Endodermal cell (in vitro differentiated cells): Measurements from ENCODE around the gene IL22RA2. TPM values are rescaled to one million over a fixed set of nuclear protein-coding genes. Genes with fewer than 3 reads are reported as not detected.

ENCODE experiments used
- DNase-seq: peaks from one replicate; pipeline ENCODE4 v3.0.0-alpha.2; 2017
- H3K27ac ChIP-seq: 2 replicates; pipeline ENCODE4 v1.5.1; 2013; ENCODE audit warnings: mild to moderate bottlenecking, low read depth, low read length, moderate library complexity
- H3K27me3 ChIP-seq: 2 replicates; pipeline ENCODE4 v1.6.1; 2013; ENCODE audit warnings: mild to moderate bottlenecking, low read length, moderate library complexity; ENCODE audit not compliant: insufficient read depth, control insufficient read depth, poor library complexity, severe bottlenecking
- H3K36me3 ChIP-seq: 2 replicates; pipeline ENCODE4 v1.7.0; 2013; ENCODE audit warnings: mild to moderate bottlenecking, low read length, moderate library complexity; ENCODE audit not compliant: control insufficient read depth, insufficient read depth
- H3K4me1 ChIP-seq: one replicate; pipeline ENCODE4 v1.7.0; 2013; ENCODE audit warnings: low read length; ENCODE audit not compliant: control insufficient read depth, insufficient read depth
- H3K4me3 ChIP-seq: 2 replicates; pipeline ENCODE4 v1.5.1; 2013; ENCODE audit warnings: mild to moderate bottlenecking, low read length, moderate library complexity
- H3K9ac ChIP-seq: 2 replicates; pipeline ENCODE4 v1.6.1; 2013; ENCODE audit warnings: mild to moderate bottlenecking, low read length, moderate library complexity; ENCODE audit not compliant: poor library complexity, severe bottlenecking; ENCODE audit errors: extremely low read depth
- H3K9me3 ChIP-seq: 2 replicates; pipeline ENCODE4 v1.6.1; 2013; ENCODE audit warnings: mild to moderate bottlenecking, low read length, moderate library complexity; ENCODE audit not compliant: control insufficient read depth
- H3K27ac Mint-ChIP-seq: 2 replicates; pipeline ENCODE4 v1.8.0; 2020; ENCODE audit warnings: mixed read lengths
- H3K27me3 Mint-ChIP-seq: 2 replicates; pipeline ENCODE4 v1.8.0; 2021; ENCODE audit warnings: mild to moderate bottlenecking, mixed read lengths; ENCODE audit not compliant: insufficient read depth
- H3K36me3 Mint-ChIP-seq: 2 replicates; pipeline ENCODE4 v1.8.0; 2020; ENCODE audit warnings: low read depth, mixed read lengths
- H3K4me1 Mint-ChIP-seq: 2 replicates; pipeline ENCODE4 v1.8.0; 2020; ENCODE audit warnings: mixed read lengths
- H3K4me3 Mint-ChIP-seq: 2 replicates; pipeline ENCODE4 v1.8.0; 2020; ENCODE audit warnings: mild to moderate bottlenecking, moderate library complexity, mixed read lengths
- H3K9me3 Mint-ChIP-seq: 2 replicates; pipeline ENCODE4 v1.8.0; 2020; ENCODE audit warnings: mild to moderate bottlenecking, mixed read lengths
- WGBS, 2 experiments: methylation state at CpG; one replicate each; pipeline versions ENCODE4 v1.1.5 to v1.1.7; 2013; ENCODE audit warnings: missing lambda C conversion rate in 2 of 2, mixed read lengths in 1 of 2; ENCODE audit not compliant: insufficient coverage in 1 of 2, insufficient read length in 1 of 2; 5-methylcytosine and 5-hydroxymethylcytosine counted together
- total RNA-seq, 2 donors: library from RNA; stranded (reverse); fragmentation: NEBNext Ultra II Directional in 1 of 2; extraction: Animal tissue kit (Norgen Biotek cat#: 25700) in 1 of 2; gene quantifications; 2 replicates in 1 of 2; 3 replicates in 1 of 2; pipeline ENCODE4 v1.2.1, GENCODE V29; 2021
- TF ChIP-seq, protein P1 (sequence below): fragments of 200-600 bp; sonication (generic); conservative IDR thresholded peaks from 2 replicates; pipeline ENCODE4 v1.5.0; 2021; ENCODE audit warnings: antibody characterized with exemption, mild to moderate bottlenecking

Gene IL22RA2
- total RNA-seq, 2 donors from 2014 or later: not detected

DNA sequence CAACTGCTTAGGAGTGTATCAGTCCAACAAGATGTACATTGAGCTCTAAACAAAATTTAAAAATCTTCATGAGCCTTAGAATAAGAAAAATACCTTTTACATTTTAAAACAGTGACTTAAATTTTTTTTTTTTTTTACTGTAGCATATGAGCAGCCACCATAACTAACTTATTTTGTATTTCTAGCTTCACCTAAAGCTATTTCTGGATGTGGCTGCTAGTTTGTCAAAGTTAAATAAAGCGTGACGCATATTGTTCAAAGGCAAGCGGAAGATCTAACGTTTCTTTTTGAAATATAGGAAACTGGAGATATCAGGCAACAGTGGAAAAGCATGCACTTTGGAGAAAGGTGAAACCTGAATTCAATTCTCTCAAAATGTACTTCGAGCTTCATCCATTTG lies 3.3 kb upstream of the IL22RA2 start:
- H3K27ac Mint-ChIP-seq: no peak overlapping the region
- H3K4me3 ChIP-seq: no peak overlapping the region
- no peak overlapping the region for H3K4me3 Mint-ChIP-seq
- H3K36me3 Mint-ChIP-seq: no peaks in the 10 kb centered on the region
- H3K9ac ChIP-seq: no peak overlapping the region
- H3K27me3 Mint-ChIP-seq: no peaks in the 10 kb centered on the region
- H3K4me1 Mint-ChIP-seq: no peaks in the 10 kb centered on the region
- 96 to 97% methylated on average over 5 of the region's 5 CpGs for WGBS, 2 experiments
- H3K27me3 ChIP-seq: no peaks in the 10 kb centered on the region
- H3K9me3 ChIP-seq: peaks cover 23% of the 10 kb centered on the region
- no peak overlapping the region for H3K27ac ChIP-seq
- H3K9me3 Mint-ChIP-seq: peaks cover 52% of the 10 kb centered on the region
- TF ChIP-seq, protein P1, sequence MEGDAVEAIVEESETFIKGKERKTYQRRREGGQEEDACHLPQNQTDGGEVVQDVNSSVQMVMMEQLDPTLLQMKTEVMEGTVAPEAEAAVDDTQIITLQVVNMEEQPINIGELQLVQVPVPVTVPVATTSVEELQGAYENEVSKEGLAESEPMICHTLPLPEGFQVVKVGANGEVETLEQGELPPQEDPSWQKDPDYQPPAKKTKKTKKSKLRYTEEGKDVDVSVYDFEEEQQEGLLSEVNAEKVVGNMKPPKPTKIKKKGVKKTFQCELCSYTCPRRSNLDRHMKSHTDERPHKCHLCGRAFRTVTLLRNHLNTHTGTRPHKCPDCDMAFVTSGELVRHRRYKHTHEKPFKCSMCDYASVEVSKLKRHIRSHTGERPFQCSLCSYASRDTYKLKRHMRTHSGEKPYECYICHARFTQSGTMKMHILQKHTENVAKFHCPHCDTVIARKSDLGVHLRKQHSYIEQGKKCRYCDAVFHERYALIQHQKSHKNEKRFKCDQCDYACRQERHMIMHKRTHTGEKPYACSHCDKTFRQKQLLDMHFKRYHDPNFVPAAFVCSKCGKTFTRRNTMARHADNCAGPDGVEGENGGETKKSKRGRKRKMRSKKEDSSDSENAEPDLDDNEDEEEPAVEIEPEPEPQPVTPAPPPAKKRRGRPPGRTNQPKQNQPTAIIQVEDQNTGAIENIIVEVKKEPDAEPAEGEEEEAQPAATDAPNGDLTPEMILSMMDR: no peak
- no peak for DNase-seq
- H3K4me1 ChIP-seq: no peaks in the 10 kb centered on the region
- H3K36me3 ChIP-seq: no peaks in the 10 kb centered on the region

DNA sequence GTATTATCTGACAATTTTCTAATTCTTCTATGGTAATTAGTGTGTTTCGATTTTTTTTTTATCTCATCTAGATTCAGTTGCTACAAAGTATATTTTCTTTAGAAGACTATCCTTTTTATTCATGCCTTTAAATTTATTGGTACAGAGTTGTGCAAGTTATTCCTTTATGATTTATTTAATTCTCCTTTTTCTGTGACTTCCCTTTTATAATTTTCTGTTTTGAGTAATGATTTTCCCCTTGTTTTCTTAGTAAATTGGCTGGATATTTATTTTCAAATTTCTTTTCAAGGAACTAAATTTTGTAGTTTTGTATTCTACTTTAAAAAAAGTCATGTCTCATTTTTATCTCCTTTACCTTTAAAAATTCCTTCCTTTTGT lies 2.4 kb upstream of the IL22RA2 start:
- Mint-ChIP-seq H3K4me1 (no peaks in the 10 kb centered on the region), H3K36me3 (no peaks in the 10 kb centered on the region), H3K9me3 (peaks cover 47% of the 10 kb centered on the region), H3K27ac (no peak overlapping the region), H3K4me3 (no peak overlapping the region), H3K27me3 (no peaks in the 10 kb centered on the region)
- TF ChIP-seq, protein P1: no peak
- no peak overlapping the region for H3K9ac ChIP-seq
- DNase-seq: no peak
- H3K27me3 ChIP-seq: no peaks in the 10 kb centered on the region
- H3K9me3 ChIP-seq: peaks cover 16% of the 10 kb centered on the region
- WGBS, 2 experiments: no CpG with 5 or more reads among the region's 1 CpG
- no peaks in the 10 kb centered on the region for H3K36me3 ChIP-seq
- H3K27ac ChIP-seq: no peak overlapping the region
- no peaks in the 10 kb centered on the region for H3K4me1 ChIP-seq
- no peak overlapping the region for H3K4me3 ChIP-seq

DNA sequence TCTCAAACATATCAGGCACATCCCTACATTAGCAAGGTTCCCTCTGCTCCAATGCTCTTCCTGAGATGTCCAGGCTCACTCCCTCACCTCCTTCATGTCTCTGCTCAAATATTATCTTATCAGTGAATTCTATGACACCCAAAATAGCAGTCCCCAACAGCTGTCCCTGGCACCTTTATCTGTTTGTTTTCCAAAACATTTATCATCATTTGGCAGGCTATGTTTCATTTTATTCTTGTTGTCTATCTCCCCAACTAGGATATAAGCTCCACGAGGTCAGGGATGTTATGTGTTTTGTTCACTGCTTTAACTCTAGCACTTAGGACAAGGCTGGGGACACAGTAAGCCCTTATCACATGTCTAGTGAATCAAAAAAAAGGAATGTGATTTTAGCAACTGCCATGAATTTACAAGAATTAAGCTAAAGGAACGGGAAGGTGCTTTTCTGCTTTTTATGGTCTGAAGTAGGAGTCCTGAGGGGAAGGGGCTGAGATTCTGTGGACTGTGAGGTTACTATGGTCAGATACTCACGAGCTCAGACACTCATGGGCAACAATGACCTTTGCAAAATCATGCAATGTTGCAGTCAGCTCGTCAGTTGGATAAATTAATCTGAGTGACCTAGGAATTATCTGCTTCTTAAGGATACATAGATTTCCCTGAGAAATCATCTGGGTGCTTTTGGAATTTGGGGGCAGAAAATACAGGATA lies 1.9 kb upstream of the IL22RA2 start:
- H3K27me3 Mint-ChIP-seq: no peaks in the 10 kb centered on the region
- no peak overlapping the region for H3K4me3 Mint-ChIP-seq
- Histone ChIP-seq H3K9ac (no peak overlapping the region), H3K9me3 (peaks cover 17% of the 10 kb centered on the region), H3K36me3 (no peaks in the 10 kb centered on the region), H3K27me3 (no peaks in the 10 kb centered on the region), H3K4me3 (no peak overlapping the region), H3K4me1 (no peaks in the 10 kb centered on the region), H3K27ac (no peak overlapping the region)
- H3K27ac Mint-ChIP-seq: no peak overlapping the region
- peaks cover 47% of the 10 kb centered on the region for H3K9me3 Mint-ChIP-seq
- TF ChIP-seq, protein P1: no peak
- no peaks in the 10 kb centered on the region for H3K4me1 Mint-ChIP-seq
- H3K36me3 Mint-ChIP-seq: peaks cover 1% of the 10 kb centered on the region
- no peak for DNase-seq
- 82 to 100% methylated on average over 2 to 4 of the region's 4 CpGs for WGBS, 2 experiments
